Prostate gland (tissue), 2 donors: ENCODE measurements around the gene MASP1.

ENCODE experiments used
- POLR2AphosphoS5 ChIP-seq: sonication (generic); formaldehyde crosslinking; IDR thresholded peaks from one replicate; pipeline ENCODE4 v1.6.1; 2017; ENCODE audit warnings: antibody characterized with exemption
- TF ChIP-seq, protein P1 (sequence below), 4 experiments: fragments of 200-600 bp in 2 of 4; fragments of 450-650 bp in 2 of 4; sonication (generic) in 2 of 4; IDR thresholded peaks; 1 replicate in 3 of 4; 2 replicates in 1 of 4; pipeline ENCODE4 v1.5.1; 2016 to 2019; ENCODE audit warnings: antibody characterized with exemption in 4 of 4, mild to moderate bottlenecking in 2 of 4, moderate library complexity in 2 of 4

DNA sequence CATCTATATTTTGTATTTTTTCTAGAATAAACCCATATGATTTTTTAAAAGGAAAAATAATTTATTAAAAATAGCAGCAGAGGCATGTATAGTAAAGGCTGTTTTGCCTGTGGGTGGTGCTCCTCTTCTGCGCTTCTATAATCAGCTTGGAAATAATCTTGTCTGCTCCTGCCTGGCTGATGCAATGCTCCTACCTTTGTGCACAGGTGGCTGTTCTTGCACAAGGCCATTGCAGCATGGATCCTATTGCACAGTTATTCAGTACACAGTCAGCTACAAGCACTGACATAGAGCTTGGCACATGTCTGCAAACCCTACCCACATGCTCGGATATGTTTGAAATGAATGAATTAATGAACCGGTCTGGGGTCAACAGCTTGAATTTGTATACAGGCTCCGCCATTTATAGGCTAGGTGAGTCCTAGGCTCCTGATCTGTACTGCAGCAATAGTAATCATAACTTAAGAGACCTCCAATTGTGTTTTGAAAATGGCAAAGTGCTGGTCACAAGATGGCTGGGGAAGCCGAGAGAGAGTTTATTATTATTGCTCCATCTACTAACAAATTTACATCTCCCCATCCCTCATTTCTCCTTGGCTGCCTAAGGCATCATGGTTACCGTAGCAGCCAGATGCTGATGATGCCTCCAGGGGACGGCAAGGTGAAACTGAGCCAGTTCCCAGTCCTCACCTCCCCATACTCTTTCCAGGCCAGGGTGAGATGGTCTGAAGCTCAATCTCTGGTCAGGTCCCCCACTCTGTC lies 94.8 kb downstream of the MASP1 start:
- TF ChIP-seq, protein P1, sequence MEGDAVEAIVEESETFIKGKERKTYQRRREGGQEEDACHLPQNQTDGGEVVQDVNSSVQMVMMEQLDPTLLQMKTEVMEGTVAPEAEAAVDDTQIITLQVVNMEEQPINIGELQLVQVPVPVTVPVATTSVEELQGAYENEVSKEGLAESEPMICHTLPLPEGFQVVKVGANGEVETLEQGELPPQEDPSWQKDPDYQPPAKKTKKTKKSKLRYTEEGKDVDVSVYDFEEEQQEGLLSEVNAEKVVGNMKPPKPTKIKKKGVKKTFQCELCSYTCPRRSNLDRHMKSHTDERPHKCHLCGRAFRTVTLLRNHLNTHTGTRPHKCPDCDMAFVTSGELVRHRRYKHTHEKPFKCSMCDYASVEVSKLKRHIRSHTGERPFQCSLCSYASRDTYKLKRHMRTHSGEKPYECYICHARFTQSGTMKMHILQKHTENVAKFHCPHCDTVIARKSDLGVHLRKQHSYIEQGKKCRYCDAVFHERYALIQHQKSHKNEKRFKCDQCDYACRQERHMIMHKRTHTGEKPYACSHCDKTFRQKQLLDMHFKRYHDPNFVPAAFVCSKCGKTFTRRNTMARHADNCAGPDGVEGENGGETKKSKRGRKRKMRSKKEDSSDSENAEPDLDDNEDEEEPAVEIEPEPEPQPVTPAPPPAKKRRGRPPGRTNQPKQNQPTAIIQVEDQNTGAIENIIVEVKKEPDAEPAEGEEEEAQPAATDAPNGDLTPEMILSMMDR (IDR thresholded peaks at IDR 0.05) = no peak
- TF ChIP-seq POLR2AphosphoS5 = no peak
